ENCODE results near the gene ERBB4. TPM values are rescaled to one million over a fixed set of nuclear protein-coding genes. Genes with fewer than 3 reads are reported as not detected.

ERBB4 gene
- total RNA-seq, 4 donors from 2014 or later = 0.16 to 12.7 (median 0.27) TPM; not detected in 1

DNA sequence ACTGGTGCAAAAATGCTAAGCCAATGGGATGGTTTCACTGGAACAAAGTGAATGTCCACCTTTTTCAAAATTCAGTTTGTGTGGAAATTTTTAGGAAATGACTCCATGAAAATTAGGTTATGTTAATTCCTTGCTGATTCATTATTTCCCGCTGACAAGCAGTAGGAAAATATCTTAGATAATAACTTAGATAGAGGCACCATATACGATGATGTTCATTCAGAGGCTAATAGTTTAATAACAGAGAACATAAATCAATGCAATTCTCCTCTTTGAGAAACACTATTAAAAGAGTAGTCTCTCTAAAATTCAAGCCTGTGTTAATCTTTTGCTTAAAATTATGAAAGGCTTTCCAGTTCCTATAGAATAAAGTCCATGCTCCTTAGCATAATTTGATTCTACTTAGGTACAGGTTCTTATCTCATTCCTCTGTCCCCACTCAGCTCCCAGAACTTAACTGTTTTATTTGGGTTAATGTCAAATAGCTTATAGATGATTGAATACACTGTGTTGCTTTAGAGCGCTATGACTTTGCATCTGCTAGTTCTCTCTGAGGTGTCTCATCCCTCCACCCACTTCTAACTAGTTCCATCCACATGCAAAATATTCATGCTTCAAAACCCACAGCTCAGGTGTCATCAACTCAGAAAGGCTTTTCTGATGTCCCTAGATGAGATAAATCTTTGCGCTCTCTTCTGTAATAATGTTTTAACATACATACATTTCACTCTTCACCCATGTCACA is 503.6 kb downstream of the ERBB4 start:
- no peaks in the 10 kb centered on the region for H3K4me1 ChIP-seq
- no peak for DNase-seq
- WGBS, 2 donors (ENCODE audit: low coverage in 1 of 2) = 72 to 73% methylated on average over 4 of the region's 4 CpGs
- intact Hi-C loops (cut with DNase I; ENCODE audit: low total_unique reads) = no loop called here
- H3K27me3 ChIP-seq = no peaks in the 10 kb centered on the region
- H3K9me3 ChIP-seq = no peaks in the 10 kb centered on the region
- H3K27ac ChIP-seq = no peak overlapping the region
- no peak overlapping the region for H3K4me3 ChIP-seq
- H3K36me3 ChIP-seq = no peaks in the 10 kb centered on the region
- TF ChIP-seq, protein P1, sequence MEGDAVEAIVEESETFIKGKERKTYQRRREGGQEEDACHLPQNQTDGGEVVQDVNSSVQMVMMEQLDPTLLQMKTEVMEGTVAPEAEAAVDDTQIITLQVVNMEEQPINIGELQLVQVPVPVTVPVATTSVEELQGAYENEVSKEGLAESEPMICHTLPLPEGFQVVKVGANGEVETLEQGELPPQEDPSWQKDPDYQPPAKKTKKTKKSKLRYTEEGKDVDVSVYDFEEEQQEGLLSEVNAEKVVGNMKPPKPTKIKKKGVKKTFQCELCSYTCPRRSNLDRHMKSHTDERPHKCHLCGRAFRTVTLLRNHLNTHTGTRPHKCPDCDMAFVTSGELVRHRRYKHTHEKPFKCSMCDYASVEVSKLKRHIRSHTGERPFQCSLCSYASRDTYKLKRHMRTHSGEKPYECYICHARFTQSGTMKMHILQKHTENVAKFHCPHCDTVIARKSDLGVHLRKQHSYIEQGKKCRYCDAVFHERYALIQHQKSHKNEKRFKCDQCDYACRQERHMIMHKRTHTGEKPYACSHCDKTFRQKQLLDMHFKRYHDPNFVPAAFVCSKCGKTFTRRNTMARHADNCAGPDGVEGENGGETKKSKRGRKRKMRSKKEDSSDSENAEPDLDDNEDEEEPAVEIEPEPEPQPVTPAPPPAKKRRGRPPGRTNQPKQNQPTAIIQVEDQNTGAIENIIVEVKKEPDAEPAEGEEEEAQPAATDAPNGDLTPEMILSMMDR (IDR thresholded peaks at IDR 0.05) = no peak
- TF ChIP-seq EP300 (IDR thresholded peaks at IDR 0.05; ENCODE audit: low read depth) (no peak), POLR2A (IDR thresholded peaks at IDR 0.05) (no peak), POLR2AphosphoS5 (IDR thresholded peaks at IDR 0.05) (no peak)
- in situ Hi-C loops (cut with MboI; ENCODE audit: low pct_ligation_motif_present in 1 of 4, low pct_unique_long_range_greater_than_20kb in 1 of 4, low sequenced_read_pairs in 3 of 4) = no loop called here

DNA sequence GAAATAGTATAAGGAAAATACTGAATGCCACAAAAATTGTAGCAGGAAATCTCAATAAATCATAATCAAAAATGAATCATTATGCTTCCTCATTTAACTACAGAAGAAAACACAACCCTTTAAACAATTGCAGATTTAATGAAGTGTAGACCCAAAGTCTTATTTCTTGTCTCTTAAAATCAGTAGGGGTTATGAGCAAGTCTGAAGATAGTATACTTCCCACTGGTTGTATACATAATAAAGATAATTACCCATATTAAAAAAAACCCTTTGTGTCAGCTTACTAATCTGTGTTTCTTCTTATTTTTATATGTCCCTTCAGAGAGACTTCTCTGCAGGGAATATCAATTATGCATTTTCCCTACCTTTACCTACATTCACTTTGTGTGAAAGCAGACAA is 504.7 kb downstream of the ERBB4 start:
- in situ Hi-C loops (cut with MboI; ENCODE audit: low pct_ligation_motif_present in 1 of 4, low pct_unique_long_range_greater_than_20kb in 1 of 4, low sequenced_read_pairs in 3 of 4) = no loop called here
- Histone ChIP-seq H3K4me3 (no peak overlapping the region), H3K27me3 (no peaks in the 10 kb centered on the region), H3K36me3 (no peaks in the 10 kb centered on the region), H3K4me1 (no peaks in the 10 kb centered on the region), H3K27ac (no peak overlapping the region), H3K9me3 (no peaks in the 10 kb centered on the region)
- intact Hi-C loops (cut with DNase I; ENCODE audit: low total_unique reads) = no loop called here
- TF ChIP-seq POLR2A (IDR thresholded peaks at IDR 0.05) (no peak), EP300 (IDR thresholded peaks at IDR 0.05; ENCODE audit: low read depth) (no peak), POLR2AphosphoS5 (IDR thresholded peaks at IDR 0.05) (no peak)
- TF ChIP-seq, protein P1 (IDR thresholded peaks at IDR 0.05) = no peak
- DNase-seq = no peak

DNA sequence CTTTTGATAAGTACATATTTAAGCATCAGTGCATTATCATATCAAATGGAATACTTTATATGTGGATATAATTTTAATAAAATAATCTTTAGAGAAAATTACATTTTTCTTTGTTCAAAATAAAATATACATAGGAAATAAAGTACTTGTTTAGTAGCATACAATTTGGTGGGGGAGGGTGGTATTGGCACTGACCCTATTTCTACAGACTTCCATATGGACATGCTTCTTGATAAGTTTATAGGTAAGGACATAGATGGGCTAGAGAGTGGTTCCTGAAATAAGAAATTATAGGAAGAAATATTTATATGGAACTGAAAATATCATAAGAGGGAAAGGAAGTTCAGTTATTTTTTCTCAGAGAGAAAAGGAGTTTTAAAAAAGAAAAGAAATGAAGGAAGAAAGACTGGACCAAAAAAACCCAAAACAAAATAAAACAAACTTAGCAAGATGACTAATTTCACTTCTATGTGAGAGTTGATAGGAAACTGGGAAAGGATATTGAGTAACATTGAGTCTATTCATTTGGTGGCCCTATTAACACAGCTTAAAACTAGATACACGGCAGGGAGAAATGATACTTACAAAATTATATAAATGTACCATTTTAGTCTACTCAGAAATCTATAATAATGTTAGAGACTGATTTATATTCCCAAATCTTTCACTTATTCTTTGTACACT is 505.9 kb downstream of the ERBB4 start:
- no peak for DNase-seq
- 67 to 79% methylated on average over 1 of the region's 1 CpG for WGBS, 2 donors (ENCODE audit: low coverage in 1 of 2)
- Histone ChIP-seq H3K27me3 (no peaks in the 10 kb centered on the region), H3K36me3 (no peaks in the 10 kb centered on the region), H3K4me3 (no peak overlapping the region), H3K9me3 (no peaks in the 10 kb centered on the region), H3K27ac (no peak overlapping the region), H3K4me1 (no peaks in the 10 kb centered on the region)
- intact Hi-C loops (cut with DNase I; ENCODE audit: low total_unique reads) = no loop called here
- TF ChIP-seq POLR2A (IDR thresholded peaks at IDR 0.05) = no peak
- TF ChIP-seq EP300 (IDR thresholded peaks at IDR 0.05; ENCODE audit: low read depth) = no peak
- TF ChIP-seq POLR2AphosphoS5 (IDR thresholded peaks at IDR 0.05) = no peak
- TF ChIP-seq, protein P1 (IDR thresholded peaks at IDR 0.05) = no peak
- in situ Hi-C loops (cut with MboI; ENCODE audit: low pct_ligation_motif_present in 1 of 4, low pct_unique_long_range_greater_than_20kb in 1 of 4, low sequenced_read_pairs in 3 of 4) = no loop called here

DNA sequence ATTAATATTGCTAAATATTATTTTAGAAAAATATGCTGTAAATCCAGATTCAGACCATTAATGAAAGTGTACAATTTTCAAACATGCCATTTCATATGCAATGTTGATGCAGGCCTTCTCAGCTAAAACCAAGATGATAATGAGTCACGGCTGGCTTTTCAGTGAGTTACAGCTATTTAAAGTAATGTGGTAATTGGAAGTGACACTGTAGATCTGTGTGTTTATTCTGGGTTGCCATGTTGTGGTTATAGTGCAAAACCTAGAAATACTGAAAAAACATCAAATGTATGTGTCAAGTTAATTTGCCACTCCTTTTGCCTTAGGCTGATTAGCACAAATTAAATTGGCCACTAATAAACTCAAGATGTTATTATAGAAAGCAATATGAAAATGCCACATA is 506.6 kb downstream of the ERBB4 start:
- DNase-seq = no peak
- in situ Hi-C loops (cut with MboI; ENCODE audit: low pct_ligation_motif_present in 1 of 4, low pct_unique_long_range_greater_than_20kb in 1 of 4, low sequenced_read_pairs in 3 of 4) = no loop called here
- WGBS, 2 donors (ENCODE audit: low coverage in 1 of 2) = 37 to 89% methylated on average over 1 of the region's 1 CpG

More for the DNA sequence above, 506.6 kb downstream of the ERBB4 start:
- no peaks in the 10 kb centered on the region for H3K9me3 ChIP-seq
- intact Hi-C loops (cut with DNase I; ENCODE audit: low total_unique reads) = no loop called here
- no peak for TF ChIP-seq EP300 (IDR thresholded peaks at IDR 0.05; ENCODE audit: low read depth)
- TF ChIP-seq POLR2A (IDR thresholded peaks at IDR 0.05) = no peak
- TF ChIP-seq, protein P1 (IDR thresholded peaks at IDR 0.05) = no peak
- TF ChIP-seq POLR2AphosphoS5 (IDR thresholded peaks at IDR 0.05) = no peak
- H3K4me1 ChIP-seq = no peaks in the 10 kb centered on the region
- H3K27me3 ChIP-seq = no peaks in the 10 kb centered on the region
- H3K36me3 ChIP-seq = no peaks in the 10 kb centered on the region
- H3K27ac ChIP-seq = no peak overlapping the region
- H3K4me3 ChIP-seq = no peak overlapping the region

Data from transverse colon (tissue), 4 donors.